Left renal cortex interstitium (tissue), 4 donors: ENCODE results near the gene DROSHA. TPM values are rescaled to one million over a fixed set of nuclear protein-coding genes. Genes with fewer than 3 reads are reported as not detected.
"Not testable (repeated sequence)": the region's sequence is repeated elsewhere in the genome, so short reads cannot be mapped to it uniquely, and the experiment has no call there.

Source experiments
- DNase-seq, 4 donors: peaks; one replicate each; pipeline ENCODE4 v3.0.0-alpha.2; 2013; ENCODE audit warnings: low read depth in 4 of 4, low spot score in 2 of 4, missing footprints in 1 of 4
- polyA plus RNA-seq, 4 donors: library from polyadenylated mRNA; unstranded; fragments of 120-200 nt; gene quantifications; one replicate each; pipeline ENCODE4 v1.2.1, GENCODE V29; 2013; ENCODE audit not compliant: insufficient read length in 4 of 4

Gene DROSHA
- polyA plus RNA-seq, 4 donors = 76.2 to 107 (median 89.2) TPM

GRCh38 chr5:31385774-31386537 lies 145.9 kb downstream of the DROSHA start:
- no peak for DNase-seq

- no peak for DNase-seq
Observed at GRCh38 chr5:31383734-31384133, 148.2 kb downstream of the DROSHA start.

- DNase-seq = peak in 2 of 4 donors; percentile 21 to 29
Observed at GRCh38 chr5:31382051-31382878, 149.6 kb downstream of the DROSHA start.

GRCh38 chr5:31381299-31381698 lies 150.6 kb downstream of the DROSHA start:
- no peak for DNase-seq

- DNase-seq = no peak
Observed at GRCh38 chr5:31380049-31380448, 151.8 kb downstream of the DROSHA start.

- no peak for DNase-seq
Observed at GRCh38 chr5:31378838-31379237, 153.1 kb downstream of the DROSHA start.

GRCh38 chr5:31378136-31378535 lies 153.8 kb downstream of the DROSHA start:
- no peak for DNase-seq

- no peak for DNase-seq
Observed at GRCh38 chr5:31377274-31377946, 154.5 kb downstream of the DROSHA start.

- no peak for DNase-seq
Observed at GRCh38 chr5:31375999-31376720, 155.7 kb downstream of the DROSHA start.

GRCh38 chr5:31372124-31372523 lies 159.8 kb downstream of the DROSHA start:
- DNase-seq = no peak

- no peak for DNase-seq
Observed at GRCh38 chr5:31366941-31367340, 165.0 kb downstream of the DROSHA start.

- DNase-seq = no peak
Observed at GRCh38 chr5:31365776-31366175, 166.1 kb downstream of the DROSHA start.

- no peak for DNase-seq
Observed at GRCh38 chr5:31364881-31365636, 166.8 kb downstream of the DROSHA start.

- DNase-seq = no peak
Observed at GRCh38 chr5:31362931-31363568, 168.8 kb downstream of the DROSHA start.

GRCh38 chr5:31362529-31362900 lies 169.4 kb downstream of the DROSHA start:
- no peak for DNase-seq

- DNase-seq = not testable (repeated sequence)
Observed at GRCh38 chr5:31361704-31362528, 170.0 kb downstream of the DROSHA start.

- DNase-seq = no peak
Observed at GRCh38 chr5:31361234-31361633, 170.7 kb downstream of the DROSHA start.

GRCh38 chr5:31359839-31360238 lies 172.1 kb downstream of the DROSHA start:
- no peak for DNase-seq

- no peak for DNase-seq
Observed at GRCh38 chr5:31357038-31357437, 174.9 kb downstream of the DROSHA start.
